GM10266 (cell line): ENCODE measurements around the gene ARCN1.

Experiments used
- DNase-seq: peaks from one replicate; pipeline ENCODE4 v3.0.0; 2012; ENCODE audit errors: extremely low spot score
- TF ChIP-seq, protein P1 (sequence below): IDR thresholded peaks from 2 replicates; pipeline ENCODE4 v1.5.1; 2012; ENCODE audit warnings: mild to moderate bottlenecking, low read depth; ENCODE audit not compliant: control insufficient read depth, insufficient read depth; ENCODE audit errors: missing control alignments

Gene ARCN1

DNA sequence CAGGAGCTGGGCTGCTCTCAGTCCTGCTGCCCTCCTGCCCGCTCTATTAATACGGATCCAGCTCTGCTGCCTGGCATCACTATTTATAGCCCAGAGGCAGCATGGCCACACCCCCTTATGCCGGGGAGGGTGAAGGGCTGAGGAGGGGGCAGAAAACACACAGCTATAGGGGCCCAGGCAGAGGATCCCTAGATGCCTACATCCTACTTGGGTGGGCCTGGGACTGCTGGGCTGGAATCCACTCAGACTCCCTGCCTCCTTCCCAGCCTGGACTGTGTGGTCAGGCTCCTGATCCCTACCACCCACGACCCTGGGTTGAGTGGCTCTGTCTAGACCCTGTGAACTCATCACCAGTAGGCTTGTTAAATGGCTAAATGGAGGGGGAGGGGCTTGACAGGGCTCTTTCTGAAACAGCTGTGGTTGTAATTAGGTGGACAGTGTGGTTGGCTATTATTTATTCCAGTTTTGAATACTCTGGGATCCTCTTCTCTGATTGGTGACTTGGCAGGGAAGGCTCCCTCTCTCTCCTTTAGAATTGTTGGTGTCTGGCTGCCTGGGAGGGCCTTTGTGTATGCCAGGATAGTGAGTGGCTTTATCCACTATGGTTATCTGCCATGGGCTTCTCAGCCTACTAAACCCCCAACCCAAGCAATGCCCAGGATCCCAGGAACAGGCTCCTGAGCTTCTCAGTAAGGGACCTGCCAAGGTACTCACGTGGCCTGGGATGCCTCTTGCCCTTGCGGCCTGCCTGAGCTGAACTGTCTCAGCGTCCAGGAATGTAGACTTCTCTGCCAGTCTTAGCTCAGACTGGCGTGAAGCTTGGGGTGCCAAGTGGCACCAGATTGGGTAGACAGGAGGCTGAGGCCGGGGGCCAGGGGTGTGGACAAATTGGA lies 50.4 kb downstream of the ARCN1 start:
- no peak for DNase-seq
- TF ChIP-seq, protein P1, sequence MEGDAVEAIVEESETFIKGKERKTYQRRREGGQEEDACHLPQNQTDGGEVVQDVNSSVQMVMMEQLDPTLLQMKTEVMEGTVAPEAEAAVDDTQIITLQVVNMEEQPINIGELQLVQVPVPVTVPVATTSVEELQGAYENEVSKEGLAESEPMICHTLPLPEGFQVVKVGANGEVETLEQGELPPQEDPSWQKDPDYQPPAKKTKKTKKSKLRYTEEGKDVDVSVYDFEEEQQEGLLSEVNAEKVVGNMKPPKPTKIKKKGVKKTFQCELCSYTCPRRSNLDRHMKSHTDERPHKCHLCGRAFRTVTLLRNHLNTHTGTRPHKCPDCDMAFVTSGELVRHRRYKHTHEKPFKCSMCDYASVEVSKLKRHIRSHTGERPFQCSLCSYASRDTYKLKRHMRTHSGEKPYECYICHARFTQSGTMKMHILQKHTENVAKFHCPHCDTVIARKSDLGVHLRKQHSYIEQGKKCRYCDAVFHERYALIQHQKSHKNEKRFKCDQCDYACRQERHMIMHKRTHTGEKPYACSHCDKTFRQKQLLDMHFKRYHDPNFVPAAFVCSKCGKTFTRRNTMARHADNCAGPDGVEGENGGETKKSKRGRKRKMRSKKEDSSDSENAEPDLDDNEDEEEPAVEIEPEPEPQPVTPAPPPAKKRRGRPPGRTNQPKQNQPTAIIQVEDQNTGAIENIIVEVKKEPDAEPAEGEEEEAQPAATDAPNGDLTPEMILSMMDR, result no peak

DNA sequence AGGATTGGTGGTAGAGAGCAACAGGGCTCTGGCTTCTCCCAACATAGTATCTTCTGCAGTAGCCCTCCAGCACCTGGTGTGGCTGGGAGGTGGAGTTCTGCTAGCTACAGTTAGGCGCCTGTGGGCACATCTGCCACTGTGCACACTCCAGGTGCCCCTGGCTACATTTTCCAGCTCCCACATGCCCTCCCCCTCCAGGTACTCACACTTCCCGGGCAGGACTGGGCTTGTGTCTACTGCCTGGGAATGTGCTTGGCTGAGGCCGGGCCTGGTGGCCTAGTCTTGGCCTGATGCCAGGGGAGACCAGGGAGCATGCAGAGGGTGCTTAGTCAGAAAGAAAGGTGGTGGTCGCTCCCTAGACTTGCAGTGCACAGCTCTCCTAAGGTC lies 51.1 kb downstream of the ARCN1 start:
- TF ChIP-seq, protein P1, result no peak

DNA sequence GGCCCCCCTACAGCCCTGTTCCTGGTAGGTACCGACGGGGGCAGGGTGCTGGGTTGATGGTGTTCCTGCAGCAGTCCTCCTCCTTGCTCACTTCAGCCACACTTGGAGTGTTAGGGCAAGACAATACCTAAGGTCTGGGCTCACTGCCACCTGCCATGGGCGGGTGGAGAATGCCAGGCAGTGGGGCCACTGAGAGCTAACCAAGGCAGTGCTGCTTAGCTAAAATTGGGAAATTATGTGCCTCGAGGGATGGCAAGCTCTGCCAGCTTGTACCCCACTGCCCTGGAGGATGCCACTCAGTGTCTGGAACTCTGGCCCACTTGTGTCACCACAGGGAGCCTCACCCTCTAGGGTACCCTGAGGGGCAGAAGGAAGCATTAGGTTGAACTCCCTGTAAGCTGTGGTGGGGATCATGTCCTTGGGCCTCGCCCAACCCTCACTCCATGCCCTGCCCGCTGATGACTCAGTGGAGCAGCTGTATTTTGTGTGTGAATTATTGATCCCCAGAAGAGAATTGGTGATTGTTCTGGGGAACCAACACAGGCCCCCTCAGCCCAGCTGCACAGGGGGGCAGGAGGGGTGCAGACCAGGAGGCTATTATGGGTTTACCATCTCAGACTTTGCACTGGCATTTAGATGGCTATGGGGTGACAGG lies 53.0 kb downstream of the ARCN1 start:
- TF ChIP-seq, protein P1, result no peak
- DNase-seq, result no peak

More for the DNA sequence above, 51.1 kb downstream of the ARCN1 start:
- no peak for DNase-seq

DNA sequence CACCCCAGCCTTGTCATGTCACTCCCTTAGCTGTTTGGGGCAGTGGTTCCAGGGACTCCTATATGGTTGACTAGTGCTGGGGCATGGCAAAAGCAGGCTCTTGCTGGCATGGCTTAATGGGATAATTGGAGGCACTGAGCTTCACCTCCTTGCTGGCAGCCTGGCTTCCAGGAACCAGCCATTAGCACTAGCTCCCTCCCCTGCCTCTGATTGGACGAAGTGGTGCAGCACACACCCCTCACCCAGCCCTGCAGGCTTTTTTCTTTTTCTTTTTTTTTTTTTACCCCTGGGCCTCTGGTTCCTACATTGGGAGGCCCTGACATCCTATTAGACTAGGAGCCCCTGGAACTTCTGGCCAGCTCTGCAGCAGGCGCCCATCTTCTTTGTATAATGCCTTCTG lies 53.8 kb downstream of the ARCN1 start:
- no peak for DNase-seq
- TF ChIP-seq, protein P1, result no peak

DNA sequence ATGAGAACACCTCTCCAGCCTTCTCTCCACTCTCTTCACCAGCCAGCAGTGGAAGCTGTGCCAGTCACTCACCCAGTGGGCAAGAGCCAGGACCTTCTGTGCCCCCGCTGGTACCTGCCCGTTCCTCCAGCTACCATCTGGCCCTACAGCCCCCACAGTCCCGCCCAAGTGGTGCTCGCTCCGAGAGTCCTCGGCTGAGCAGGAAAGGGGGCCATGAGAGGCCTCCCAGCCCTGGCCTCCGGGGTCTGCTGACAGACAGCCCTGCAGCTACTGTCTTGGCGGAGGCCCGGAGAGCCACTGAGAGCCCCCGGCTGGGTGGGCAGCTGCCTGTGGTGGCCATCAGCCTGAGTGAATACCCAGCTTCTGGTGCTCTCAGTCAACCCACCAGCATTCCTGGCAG lies 55.4 kb downstream of the ARCN1 start:
- DNase-seq, result no peak
- TF ChIP-seq, protein P1, result no peak

DNA sequence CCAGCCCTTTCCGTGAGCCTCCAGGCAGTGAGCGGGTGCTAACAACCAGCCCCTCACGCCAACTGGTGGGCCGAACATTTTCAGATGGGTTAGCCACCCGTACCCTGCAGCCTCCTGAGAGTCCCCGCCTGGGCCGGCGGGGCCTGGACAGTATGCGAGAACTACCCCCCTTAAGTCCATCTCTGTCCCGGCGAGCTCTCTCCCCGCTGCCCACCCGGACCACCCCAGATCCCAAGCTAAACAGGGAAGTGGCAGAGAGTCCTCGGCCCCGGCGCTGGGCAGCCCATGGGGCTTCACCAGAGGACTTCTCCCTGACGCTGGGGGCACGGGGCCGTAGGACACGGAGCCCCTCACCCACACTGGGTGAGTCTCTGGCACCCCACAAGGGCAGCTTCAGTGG lies 55.8 kb downstream of the ARCN1 start:
- no peak for DNase-seq
- TF ChIP-seq, protein P1, result no peak

DNA sequence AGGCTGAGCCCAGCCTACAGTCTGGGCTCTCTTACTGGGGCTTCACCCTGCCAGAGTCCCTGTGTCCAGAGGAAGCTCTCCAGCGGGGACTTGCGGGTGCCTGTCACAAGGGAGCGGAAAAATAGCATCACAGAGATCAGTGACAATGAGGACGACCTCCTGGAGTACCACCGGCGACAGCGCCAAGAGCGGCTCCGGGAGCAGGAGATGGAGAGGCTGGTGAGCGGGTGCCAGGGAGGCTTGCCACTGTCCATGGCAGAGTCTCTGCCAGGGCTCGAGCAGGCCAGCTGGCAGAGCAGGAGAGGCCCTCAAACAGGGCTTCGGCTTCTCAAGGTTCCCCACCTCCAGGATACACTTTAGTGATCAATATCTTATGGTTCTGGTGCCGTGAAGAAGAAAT lies 56.2 kb downstream of the ARCN1 start:
- TF ChIP-seq, protein P1, result no peak
- DNase-seq, result no peak
